Body of pancreas (tissue), 4 donors: ENCODE results near the gene NANOS2. TPM values are rescaled to one million over a fixed set of nuclear protein-coding genes. Genes with fewer than 3 reads are reported as not detected.
"Not testable (repeated sequence)": the region's sequence is repeated elsewhere in the genome, so short reads cannot be mapped to it uniquely, and the experiment has no call there.

Experiments used
- ATAC-seq: fragments of 150-250 bp; one replicate; pipeline ENCODE4 v1.9.1; 2016
- DNase-seq, 4 donors: peaks; one replicate each; pipeline ENCODE4 v3.0.0-alpha.2; 2019
- H3K27ac ChIP-seq, 4 donors: fragments of 200-600 bp; sonication (generic); 1 replicate in 3 of 4; 2 replicates in 1 of 4; pipeline versions ENCODE4 v1.5.1 to v1.6.1; 2016 to 2019; ENCODE audit warnings: mild to moderate bottlenecking in 1 of 4, mixed read lengths in 1 of 4, moderate library complexity in 1 of 4
- H3K27me3 ChIP-seq, 2 donors: fragments of 200-600 bp; sonication (generic); one replicate each; pipeline ENCODE4 v1.6.0; 2016; ENCODE audit warnings: mild to moderate bottlenecking in 1 of 2
- H3K36me3 ChIP-seq, 2 donors: fragments of 200-600 bp; sonication (generic); replicated peaks in 1 of 2; 2 replicates each; pipeline ENCODE4 v1.5.1; 2016; ENCODE audit warnings: low read depth in 2 of 2; ENCODE audit not compliant: insufficient read depth in 1 of 2
- H3K4me1 ChIP-seq: fragments of 200-600 bp; sonication (generic); one replicate; pipeline ENCODE4 v1.6.0; 2016
- H3K4me3 ChIP-seq, 2 donors: fragments of 200-600 bp; sonication (generic); 1 replicate in 1 of 2; 2 replicates in 1 of 2; pipeline ENCODE4 v1.5.1; 2016 to 2019
- H3K9me3 ChIP-seq, 3 donors: fragments of 200-600 bp; sonication (generic); 1 replicate in 2 of 3; 2 replicates in 1 of 3; pipeline ENCODE4 v1.5.1; 2016
- POLR2A ChIP-seq, 3 donors: fragments of 450-650 bp; IDR thresholded peaks; one replicate each; pipeline ENCODE4 v1.6.1; 2016; ENCODE audit warnings: antibody characterized with exemption in 3 of 3, mild to moderate bottlenecking in 2 of 3
- WGBS, 2 donors: methylation state at CpG; one replicate each; pipeline ENCODE4 v1.1.5; 2017; 5-methylcytosine and 5-hydroxymethylcytosine counted together
- intact Hi-C: fragments of 100-400 bp; cut with DNase I; formaldehyde crosslinking; loops from one replicate; pipeline ENCODE4 v1.15.1; 2023
- total RNA-seq, 2 donors: library from RNA; depleted of rRNA; stranded (reverse); fragments of >200 nt; gene quantifications; one replicate each; pipeline ENCODE4 v1.1.0, GENCODE V29; 2016
- TF ChIP-seq, protein P1 (sequence below), 7 experiments: fragments of 450-650 bp in 4 of 7; fragments of 200-600 bp in 3 of 7; sonication (generic) in 3 of 7; IDR thresholded peaks; one replicate each; pipeline ENCODE4 v1.5.1; 2016 to 2019; ENCODE audit warnings: antibody characterized with exemption in 7 of 7

The NANOS2 gene
- total RNA-seq, 2 donors from 2014 or later = not detected

DNA sequence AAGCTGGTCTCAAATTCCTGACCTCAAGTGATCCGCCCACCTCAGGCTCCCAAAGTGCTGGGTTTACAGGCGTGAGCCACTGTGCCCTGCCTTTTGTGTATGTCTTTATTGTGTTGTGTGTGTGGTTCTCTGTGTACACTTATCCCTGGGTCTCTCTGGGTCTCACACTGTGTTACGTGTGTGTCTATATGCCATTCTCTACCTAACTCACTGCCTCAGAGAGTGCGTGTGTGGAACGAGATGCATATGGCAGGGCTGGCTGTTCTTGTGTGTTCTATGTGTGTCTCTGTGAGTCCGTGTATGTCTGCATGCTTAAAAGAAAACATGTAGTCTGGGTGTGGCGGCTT, 40.0 kb downstream of the NANOS2 start:
- peaks cover 86% of the 10 kb centered on the region for H3K4me1 ChIP-seq
- intact Hi-C loops = no loop called here
- DNase-seq (no peak), ATAC-seq (no peak)
- H3K36me3 ChIP-seq = no peaks in the 10 kb centered on the region
- WGBS, 2 donors = 84 to 85% methylated on average over 7 of the region's 7 CpGs
- peak overlapping the region; percentile 1 to 96 (median 46) for H3K27ac ChIP-seq
- TF ChIP-seq, protein P1, sequence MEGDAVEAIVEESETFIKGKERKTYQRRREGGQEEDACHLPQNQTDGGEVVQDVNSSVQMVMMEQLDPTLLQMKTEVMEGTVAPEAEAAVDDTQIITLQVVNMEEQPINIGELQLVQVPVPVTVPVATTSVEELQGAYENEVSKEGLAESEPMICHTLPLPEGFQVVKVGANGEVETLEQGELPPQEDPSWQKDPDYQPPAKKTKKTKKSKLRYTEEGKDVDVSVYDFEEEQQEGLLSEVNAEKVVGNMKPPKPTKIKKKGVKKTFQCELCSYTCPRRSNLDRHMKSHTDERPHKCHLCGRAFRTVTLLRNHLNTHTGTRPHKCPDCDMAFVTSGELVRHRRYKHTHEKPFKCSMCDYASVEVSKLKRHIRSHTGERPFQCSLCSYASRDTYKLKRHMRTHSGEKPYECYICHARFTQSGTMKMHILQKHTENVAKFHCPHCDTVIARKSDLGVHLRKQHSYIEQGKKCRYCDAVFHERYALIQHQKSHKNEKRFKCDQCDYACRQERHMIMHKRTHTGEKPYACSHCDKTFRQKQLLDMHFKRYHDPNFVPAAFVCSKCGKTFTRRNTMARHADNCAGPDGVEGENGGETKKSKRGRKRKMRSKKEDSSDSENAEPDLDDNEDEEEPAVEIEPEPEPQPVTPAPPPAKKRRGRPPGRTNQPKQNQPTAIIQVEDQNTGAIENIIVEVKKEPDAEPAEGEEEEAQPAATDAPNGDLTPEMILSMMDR (IDR thresholded peaks at IDR 0.05) = no peak
- TF ChIP-seq POLR2A (IDR thresholded peaks at IDR 0.05) = no peak
- no peaks in the 10 kb centered on the region for H3K27me3 ChIP-seq
- H3K4me3 ChIP-seq = no peak overlapping the region
- H3K9me3 ChIP-seq = no peaks in the 10 kb centered on the region

DNA sequence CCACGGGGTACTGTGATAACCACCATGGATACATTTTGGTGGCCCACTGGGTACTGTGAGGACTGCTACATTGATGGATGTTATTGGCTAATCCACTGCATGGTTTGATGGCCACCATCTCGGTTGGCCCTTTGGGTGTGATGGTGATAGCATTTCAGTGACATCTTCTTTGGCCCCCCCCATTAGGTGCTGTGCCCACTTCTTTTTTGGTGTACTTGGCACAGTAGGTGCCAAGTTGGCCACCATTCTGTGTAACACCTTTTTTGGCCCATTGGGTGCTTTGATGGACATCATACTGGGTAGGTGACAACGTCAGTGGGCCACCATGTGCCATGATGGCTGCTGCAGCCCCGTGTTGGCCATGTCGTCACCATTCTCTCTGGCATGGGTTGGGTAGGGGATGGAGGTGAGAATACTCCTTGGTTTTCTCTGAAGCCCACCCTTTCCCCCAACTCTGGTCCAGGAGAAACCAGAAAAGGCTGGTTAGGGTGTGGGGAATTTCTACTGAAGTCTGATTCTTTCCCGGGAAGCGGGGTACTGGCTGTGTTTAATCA, 41.3 kb downstream of the NANOS2 start:
- H3K4me3 ChIP-seq = no peak overlapping the region
- H3K27me3 ChIP-seq = no peaks in the 10 kb centered on the region
- DNase-seq = no peak
- intact Hi-C loops = no loop called here
- no peaks in the 10 kb centered on the region for H3K36me3 ChIP-seq
- H3K9me3 ChIP-seq = no peaks in the 10 kb centered on the region
- H3K4me1 ChIP-seq = peaks cover 84% of the 10 kb centered on the region
- 59 to 67% methylated on average over 4 to 7 of the region's 7 CpGs for WGBS, 2 donors
- TF ChIP-seq, protein P1 (IDR thresholded peaks at IDR 0.05) = no peak
- TF ChIP-seq POLR2A (IDR thresholded peaks at IDR 0.05) = no peak
- no peak for ATAC-seq
- peak overlapping the region; percentile 32 to 96 (median 46) for H3K27ac ChIP-seq

DNA sequence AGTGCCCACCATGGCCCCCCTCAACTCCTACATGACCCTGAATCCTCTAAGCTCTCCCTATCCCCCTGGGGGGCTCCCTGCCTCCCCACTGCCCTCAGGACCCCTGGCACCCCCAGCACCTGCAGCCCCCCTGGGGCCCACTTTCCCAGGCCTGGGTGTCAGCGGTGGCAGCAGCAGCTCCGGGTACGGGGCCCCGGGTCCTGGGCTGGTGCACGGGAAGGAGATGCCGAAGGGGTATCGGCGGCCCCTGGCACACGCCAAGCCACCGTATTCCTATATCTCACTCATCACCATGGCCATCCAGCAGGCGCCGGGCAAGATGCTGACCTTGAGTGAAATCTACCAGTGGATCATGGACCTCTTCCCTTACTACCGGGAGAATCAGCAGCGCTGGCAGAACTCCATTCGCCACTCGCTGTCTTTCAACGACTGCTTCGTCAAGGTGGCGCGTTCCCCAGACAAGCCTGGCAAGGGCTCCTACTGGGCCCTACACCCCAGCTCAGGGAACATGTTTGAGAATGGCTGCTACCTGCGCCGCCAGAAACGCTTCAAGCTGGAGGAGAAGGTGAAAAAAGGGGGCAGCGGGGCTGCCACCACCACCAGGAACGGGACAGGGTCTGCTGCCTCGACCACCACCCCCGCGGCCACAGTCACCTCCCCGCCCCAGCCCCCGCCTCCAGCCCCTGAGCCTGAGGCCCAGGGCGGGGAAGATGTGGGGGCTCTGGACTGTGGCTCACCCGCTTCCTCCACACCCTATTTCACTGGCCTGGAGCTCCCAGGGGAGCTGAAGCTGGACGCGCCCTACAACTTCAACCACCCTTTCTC, 42.3 kb downstream of the NANOS2 start:
- peak overlapping the region in 1 of 4 donors; percentile 1 for H3K27ac ChIP-seq
- WGBS, 2 donors = 71 to 80% methylated on average over 4 to 33 of the region's 34 CpGs
- intact Hi-C loops = no loop called here
- ATAC-seq (no peak), DNase-seq (no peak)
- no peaks in the 10 kb centered on the region for H3K27me3 ChIP-seq
- no peak overlapping the region for H3K4me3 ChIP-seq
- H3K9me3 ChIP-seq = no peaks in the 10 kb centered on the region
- TF ChIP-seq POLR2A (IDR thresholded peaks at IDR 0.05) = no peak
- TF ChIP-seq, protein P1 (IDR thresholded peaks at IDR 0.05) = no peak
- no peaks in the 10 kb centered on the region for H3K36me3 ChIP-seq
- peaks cover 84% of the 10 kb centered on the region for H3K4me1 ChIP-seq

DNA sequence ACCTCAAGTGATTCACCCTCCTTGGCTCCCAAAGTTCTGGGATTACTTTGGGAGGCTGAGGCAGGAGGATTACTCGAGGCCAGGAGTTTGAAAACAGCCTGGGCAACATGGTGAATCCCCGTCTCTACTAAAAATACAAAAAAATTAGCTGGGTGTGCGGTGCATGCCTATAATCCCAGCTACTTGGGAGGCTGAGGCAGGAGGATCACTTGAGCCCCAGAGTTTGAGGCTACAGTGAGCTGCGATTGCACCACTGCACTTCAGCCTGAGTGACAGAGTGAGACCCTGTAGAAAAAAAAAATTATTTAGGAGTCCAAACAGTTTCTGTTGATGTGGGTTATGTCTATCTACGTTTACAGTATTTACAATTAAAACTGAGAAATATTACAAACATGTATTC, 43.8 kb downstream of the NANOS2 start:
- no peaks in the 10 kb centered on the region for H3K27me3 ChIP-seq
- no peak overlapping the region for H3K4me3 ChIP-seq
- H3K9me3 ChIP-seq = no peaks in the 10 kb centered on the region
- peak overlapping the region in 1 of 4 donors; percentile 1 for H3K27ac ChIP-seq
- H3K4me1 ChIP-seq = peaks cover 78% of the 10 kb centered on the region
- 79 to 80% methylated on average over 5 of the region's 5 CpGs for WGBS, 2 donors
- intact Hi-C loops = no loop called here
- TF ChIP-seq, protein P1 (IDR thresholded peaks at IDR 0.05) = no peak
- no peak for TF ChIP-seq POLR2A (IDR thresholded peaks at IDR 0.05)
- ATAC-seq (no peak), DNase-seq (no peak)
- H3K36me3 ChIP-seq = no peaks in the 10 kb centered on the region

DNA sequence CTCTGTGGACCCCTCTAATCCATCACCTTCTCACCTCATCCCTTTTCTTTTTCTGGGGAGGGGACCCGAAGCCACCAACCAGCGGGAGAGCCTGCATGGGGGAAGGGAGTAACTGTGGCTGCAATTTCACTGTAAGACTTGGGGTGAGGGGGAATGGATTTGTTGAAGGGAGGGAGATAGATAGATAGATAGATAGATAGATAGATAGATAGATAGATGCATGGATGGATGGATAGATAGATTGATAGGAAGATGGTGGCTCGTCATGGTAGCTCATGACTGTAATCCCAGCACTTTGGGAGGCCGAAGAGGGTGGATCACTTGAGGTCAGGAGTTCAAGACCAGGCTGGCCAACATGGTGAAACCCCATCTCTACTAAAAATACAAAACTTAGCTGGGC, 47.3 kb downstream of the NANOS2 start:
- WGBS, 2 donors = 52 to 66% methylated on average over 4 of the region's 4 CpGs
- peak overlapping the region in 3 of 4 donors; percentile 69 to 89 (median 75) for H3K27ac ChIP-seq
- DNase-seq, H3K36me3 ChIP-seq, ATAC-seq, intact Hi-C loops, H3K9me3 ChIP-seq, H3K4me3 ChIP-seq, H3K27me3 ChIP-seq: not testable (repeated sequence)
- peaks cover 52% of the 10 kb centered on the region for H3K4me1 ChIP-seq
